G401.6 (cell line): Measurements from ENCODE around the gene COX7A2.
A peak's percentile ranks its signal among the peaks of the same experiment; 100 is the strongest.

Experiments used
- FAIRE-seq: peaks from 2 replicates; lab custom pipeline; 2012; peaks lifted over from hg19 to GRCh38; lab: Jason Lieb, UNC

Gene COX7A2

GRCh38 chr6:75243333-75244062 lies at the start of gene COX7A2:
Gene COX7A2, minus strand, starts transcription at chr6:75243801. Its CDS starts 67 bp downstream, at chr6:75243734.
- FAIRE-seq, result peak; percentile 98

DNA sequence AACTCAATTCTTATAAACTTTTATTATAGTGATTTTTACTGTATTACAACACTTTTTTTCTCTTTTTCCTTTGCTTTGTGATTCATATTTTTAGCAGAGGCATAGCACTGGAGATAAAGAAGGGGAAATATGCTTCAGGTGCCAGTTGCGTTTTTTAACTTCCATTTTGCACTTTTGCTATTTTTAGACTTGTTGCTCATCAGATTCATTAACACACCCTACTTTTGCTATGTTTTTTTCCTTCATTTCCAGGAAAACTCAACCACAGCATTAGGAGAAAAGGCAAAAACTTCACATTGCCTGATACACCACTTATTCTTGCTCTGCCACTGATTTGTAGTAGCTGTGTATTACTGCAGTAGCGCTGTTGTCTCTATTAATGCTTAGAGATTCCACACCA lies 49.0 kb upstream of the COX7A2 start:
- FAIRE-seq, result no peak

GRCh38 chr6:75291744-75292143 lies 48.1 kb upstream of the COX7A2 start:
- FAIRE-seq, result no peak

GRCh38 chr6:75291331-75291730 lies 47.7 kb upstream of the COX7A2 start:
- FAIRE-seq, result no peak

- no peak for FAIRE-seq
Measured at GRCh38 chr6:75290136-75290945, 46.7 kb upstream of the COX7A2 start.

DNA sequence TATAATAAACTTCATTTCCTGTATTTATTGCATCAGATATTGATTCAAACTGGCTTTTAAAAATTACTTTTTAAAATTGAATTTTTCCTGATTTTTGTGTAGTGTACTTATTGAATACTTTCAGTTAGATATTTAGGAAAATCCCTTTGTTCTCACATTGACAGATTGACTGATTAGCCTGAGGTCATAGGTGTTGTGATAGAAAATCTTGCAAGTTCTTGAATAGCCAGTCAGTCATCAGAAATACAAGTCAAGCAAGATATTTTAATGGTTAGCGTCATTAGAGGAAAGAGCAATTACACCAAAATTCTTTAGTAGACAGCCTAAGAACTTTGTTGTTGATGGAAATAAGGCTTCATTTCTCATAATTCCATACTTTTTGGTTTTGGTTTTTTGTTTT lies 44.4 kb upstream of the COX7A2 start:
- no peak for FAIRE-seq

- no peak for FAIRE-seq
Measured at GRCh38 chr6:75287424-75287823, 43.8 kb upstream of the COX7A2 start.

DNA sequence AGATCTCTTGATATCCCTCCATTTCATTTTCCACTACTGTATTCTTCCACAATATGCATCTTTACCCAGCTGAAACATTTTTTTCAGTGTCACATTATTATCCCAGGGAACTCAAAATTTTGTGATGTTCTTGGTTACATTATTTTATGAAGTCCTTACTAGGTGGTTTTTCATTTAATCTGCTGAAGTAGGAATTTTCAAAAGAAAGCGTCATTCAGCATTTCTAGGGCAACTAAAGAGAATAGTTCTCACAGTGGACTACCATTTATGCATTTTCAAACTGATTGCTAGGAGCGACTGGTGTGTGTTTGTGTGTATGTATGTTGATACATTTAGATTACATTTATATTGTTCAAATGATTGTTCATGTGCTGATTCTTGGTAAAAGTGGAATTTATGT lies 43.4 kb upstream of the COX7A2 start:
- no peak for FAIRE-seq

GRCh38 chr6:75285283-75285639 lies 41.7 kb upstream of the COX7A2 start:
- no peak for FAIRE-seq

DNA sequence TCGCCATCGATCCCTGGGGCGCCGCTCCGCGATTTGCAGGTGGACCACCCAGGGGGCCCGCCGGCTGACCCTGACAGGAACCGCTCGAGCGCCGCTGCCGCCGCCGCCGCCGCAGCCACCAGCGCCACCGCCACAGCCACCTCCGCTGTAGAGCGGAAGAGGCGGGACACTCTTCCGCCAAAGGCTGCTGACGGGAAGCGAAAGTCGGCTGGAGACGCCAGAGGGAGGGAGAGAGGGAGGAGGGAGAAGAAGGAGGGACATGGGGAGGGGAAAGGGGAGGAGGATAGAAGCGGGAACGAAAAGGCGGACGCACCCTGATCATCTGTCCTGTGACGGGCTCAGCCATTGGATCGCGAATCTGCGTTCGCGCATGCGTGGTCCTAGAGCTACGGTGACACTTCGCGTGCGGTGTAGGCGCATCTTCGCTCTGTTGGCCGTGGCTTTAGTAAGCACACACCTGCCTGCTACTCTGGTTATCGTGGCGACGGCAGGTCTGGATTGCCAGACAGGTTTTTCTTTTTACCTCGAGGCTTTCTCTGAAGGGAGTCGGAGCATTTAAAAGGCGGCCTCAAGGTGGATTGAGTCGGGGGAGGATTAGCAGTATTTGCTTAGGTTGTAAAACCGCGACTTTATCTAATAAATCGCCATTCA lies 41.2 kb upstream of the COX7A2 start, which contains the start of gene TMEM30A:
TMEM30A (minus strand) TSS at position 161 of the 651 bp plus-strand sequence; CDS start at position 7, 154 bp downstream.
- peak; percentile 99 for FAIRE-seq

DNA sequence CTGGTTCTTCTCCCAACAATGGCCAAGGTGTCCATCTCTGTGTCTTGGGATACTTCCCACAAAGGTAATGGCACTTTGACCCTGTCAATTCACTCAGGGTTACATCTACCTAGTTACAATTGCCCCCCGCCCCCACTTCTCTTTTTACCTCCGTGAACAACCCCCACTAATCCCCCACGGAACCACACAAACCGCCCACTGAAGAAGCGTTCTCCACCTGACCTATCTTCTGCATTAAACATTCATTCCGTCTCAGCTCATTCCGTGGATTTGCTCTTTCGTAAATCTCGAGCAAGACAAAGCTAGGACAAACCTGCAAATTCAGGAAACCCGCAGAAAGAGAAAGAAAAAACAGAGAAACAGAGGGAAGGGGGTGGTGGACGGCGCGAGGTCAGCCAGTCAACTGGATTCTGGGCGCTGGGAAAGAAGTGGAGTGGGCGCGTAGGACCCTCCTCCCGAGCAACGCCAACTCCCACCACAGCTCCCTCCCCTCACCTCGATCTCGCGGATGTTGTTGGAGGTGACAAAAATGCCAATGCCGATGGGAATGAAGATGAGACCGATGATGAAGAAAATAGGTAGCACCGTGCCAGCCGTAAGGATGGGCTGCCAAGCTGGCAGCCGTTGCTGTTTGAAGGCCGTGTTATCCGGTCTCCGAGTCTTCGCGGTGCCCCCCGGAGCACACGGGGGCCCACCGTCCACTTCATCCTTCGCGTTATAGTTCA lies 40.5 kb upstream of the COX7A2 start:
- FAIRE-seq, result no peak

- no peak for FAIRE-seq
Measured at GRCh38 chr6:75282706-75283105, 39.1 kb upstream of the COX7A2 start.

GRCh38 chr6:75281653-75282052 lies 38.1 kb upstream of the COX7A2 start:
- FAIRE-seq, result no peak

- no peak for FAIRE-seq
Measured at GRCh38 chr6:75280131-75280855, 36.7 kb upstream of the COX7A2 start.

- no peak for FAIRE-seq
Measured at GRCh38 chr6:75279418-75279817, 35.8 kb upstream of the COX7A2 start.

DNA sequence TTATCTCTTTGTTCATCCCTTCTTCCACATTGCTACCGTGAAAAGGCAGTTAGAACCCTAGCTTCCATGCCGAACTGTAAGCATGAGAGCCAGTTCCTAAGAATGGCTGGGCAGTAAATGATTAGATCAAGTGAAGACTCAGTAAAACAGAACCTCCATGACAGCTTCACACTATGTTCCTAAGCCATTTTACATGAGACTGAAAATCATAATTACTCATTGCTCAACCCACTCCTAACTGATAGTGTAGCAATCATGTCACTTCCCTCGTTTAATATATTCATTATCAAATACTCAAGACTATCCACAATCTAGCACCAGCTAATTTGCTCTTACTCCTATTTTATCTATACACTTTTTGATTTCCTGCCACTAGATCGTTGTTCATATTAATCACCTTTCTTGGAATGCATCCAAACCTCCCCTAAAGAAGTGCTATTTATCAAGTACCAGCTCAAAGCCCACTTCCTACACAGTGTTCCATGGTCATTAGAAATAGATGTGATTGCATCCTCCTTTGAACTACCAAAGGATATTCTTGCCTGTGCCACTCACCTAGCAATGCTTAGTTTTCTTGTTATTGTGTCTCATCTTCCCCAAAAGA lies 35.0 kb upstream of the COX7A2 start:
- no peak for FAIRE-seq

DNA sequence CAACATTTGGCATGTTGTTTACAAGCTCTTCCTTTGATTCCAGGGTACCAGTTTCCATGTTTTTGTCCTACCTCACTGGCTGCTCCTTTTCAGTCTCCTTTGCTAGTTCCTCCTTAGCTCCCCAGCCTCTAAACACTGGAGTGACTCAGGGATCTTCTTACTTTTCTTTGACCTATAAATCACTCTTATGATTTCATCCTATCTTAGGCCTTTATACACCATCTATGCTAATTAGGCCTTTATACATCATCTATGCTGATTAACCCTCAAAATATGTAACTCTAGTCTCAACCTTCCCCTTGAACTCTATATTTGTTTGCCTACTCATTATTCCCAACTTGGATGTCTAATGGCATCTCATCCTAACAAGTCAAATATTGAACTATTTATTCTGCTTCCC lies 31.5 kb upstream of the COX7A2 start:
- no peak for FAIRE-seq

GRCh38 chr6:75273009-75273408 lies 29.4 kb upstream of the COX7A2 start:
- FAIRE-seq, result no peak

- no peak for FAIRE-seq
Measured at GRCh38 chr6:75272145-75272840, 28.7 kb upstream of the COX7A2 start.

- no peak for FAIRE-seq
Measured at GRCh38 chr6:75268988-75269354, 25.4 kb upstream of the COX7A2 start.
